Mucosa of descending colon (tissue), 3 donors: ENCODE measurements around the gene CBX8. TPM values are rescaled to one million over a fixed set of nuclear protein-coding genes. Genes with fewer than 3 reads are reported as not detected.

Experiments used
- ATAC-seq: fragments of 200-7000 bp; cut with Tn5 transposase; one replicate; pipeline ENCODE4 v1.9.1; 2020; ENCODE audit warnings: mild to moderate bottlenecking, moderate library complexity
- DNase-seq, 3 donors: peaks; one replicate each; pipeline ENCODE4 v3.0.0-alpha.2; 2020
- H3K36me3 ChIP-seq: fragments of 200-600 bp; one replicate; pipeline ENCODE4 v1.8.0; 2021; ENCODE audit warnings: low read depth, mild to moderate bottlenecking
- H3K4me1 ChIP-seq: fragments of 200-600 bp; one replicate; pipeline ENCODE4 v1.8.0; 2021; ENCODE audit warnings: low read depth, mild to moderate bottlenecking
- H3K4me3 ChIP-seq: fragments of 200-600 bp; one replicate; pipeline ENCODE4 v1.8.0; 2021; ENCODE audit warnings: mild to moderate bottlenecking
- H3K9me3 ChIP-seq: fragments of 200-600 bp; one replicate; pipeline ENCODE4 v1.8.0; 2021; ENCODE audit warnings: mild to moderate bottlenecking
- CTCF ChIP-seq: fragments of 200-600 bp; IDR thresholded peaks from one replicate; pipeline ENCODE4 v1.8.0; 2022; ENCODE audit warnings: antibody characterized with exemption, mild to moderate bottlenecking
- intact Hi-C, 2 donors: fragments of 100-400 bp; cut with DNase I in 1 of 2; cut with micrococcal nuclease in 1 of 2; formaldehyde crosslinking; loops; one replicate each; pipeline versions ENCODE4 v1.11.0 to v1.11.1; 2022; cut with DNase I, micrococcal nuclease
- total RNA-seq, 3 donors: library from RNA; stranded (reverse); fragmentation: NEBNext Ultra II Directional in 2 of 3; extraction: Animal tissue kit (Norgen Biotek cat#: 25700) in 2 of 3; gene quantifications; one replicate each; pipeline versions ENCODE4 v1.2.1 to v1.2.4, GENCODE V29; 2021 to 2023
- donor health status: DM: no; HTN: no; CAD: no; lungs with moderate emphysema.
- donor health status: DM: no; HTN: no; CAD: no.
- donor health status: DM: no; HTN: yes; CAD: no.

The CBX8 gene
- total RNA-seq, 3 donors from 2014 or later, result 3.4 to 4.7 (median 4.0) TPM

DNA sequence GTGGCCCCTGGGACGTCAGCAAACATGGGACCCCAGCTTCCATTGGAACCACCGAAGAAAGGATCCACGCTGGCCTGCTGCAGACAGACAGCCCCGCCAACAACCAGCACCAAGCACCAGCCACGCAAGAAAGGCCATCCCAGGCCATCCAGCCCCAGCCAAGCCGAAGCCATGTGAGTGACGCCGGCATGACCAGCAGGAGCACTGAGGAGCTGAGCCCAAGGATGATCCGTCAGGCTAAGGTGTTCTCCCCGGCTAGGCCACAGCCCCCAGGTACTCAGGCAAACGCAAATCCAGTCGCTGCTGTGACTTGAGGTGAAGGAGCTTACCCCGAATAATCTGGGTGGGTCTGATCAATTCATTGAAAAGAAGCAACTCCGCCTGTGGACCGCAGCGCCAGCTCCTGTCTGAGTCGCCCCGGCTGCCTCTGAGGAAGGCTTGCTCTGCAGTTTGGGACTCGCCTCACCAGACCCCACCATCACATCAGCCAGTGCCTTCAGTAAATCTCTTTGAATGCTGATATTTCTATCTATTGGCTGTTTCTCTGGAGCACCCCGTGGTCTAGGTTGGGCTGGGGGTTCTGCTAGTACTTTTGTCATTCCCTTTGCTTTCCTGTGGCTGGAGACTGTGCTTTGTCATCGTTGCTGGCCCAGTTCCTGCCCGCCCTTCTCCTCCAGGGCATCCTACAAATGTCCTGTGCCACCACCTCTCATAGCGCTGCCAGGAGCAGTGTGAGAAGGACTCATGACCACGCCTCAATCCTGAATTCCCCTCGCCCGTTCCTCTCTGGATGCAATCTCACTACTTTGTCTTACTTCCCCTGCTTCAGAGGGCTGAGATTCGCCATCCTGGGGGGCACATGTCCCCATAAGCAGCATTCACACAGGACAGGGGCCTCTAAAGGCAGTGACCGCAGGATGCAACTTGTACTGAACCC lies 27.0 kb downstream of the CBX8 start:
- H3K4me3 ChIP-seq, result no peak overlapping the region
- no peak for ATAC-seq
- H3K9me3 ChIP-seq, result no peaks in the 10 kb centered on the region
- H3K4me1 ChIP-seq, result no peaks in the 10 kb centered on the region
- intact Hi-C loops, result no loop called here
- no peak for DNase-seq
- no peak for TF ChIP-seq CTCF
- H3K36me3 ChIP-seq, result no peaks in the 10 kb centered on the region

GRCh38 chr17:79765708-79766107 lies 31.2 kb downstream of the CBX8 start:
- DNase-seq (no peak), ATAC-seq (no peak)
- no peak for TF ChIP-seq CTCF
- Histone ChIP-seq H3K36me3 (no peaks in the 10 kb centered on the region), H3K4me3 (no peak overlapping the region), H3K9me3 (no peaks in the 10 kb centered on the region), H3K4me1 (no peaks in the 10 kb centered on the region)
- intact Hi-C loops, result no loop called here

- DNase-seq, result no peak
- TF ChIP-seq CTCF, result no peak
- no peak overlapping the region for H3K4me3 ChIP-seq
- no peaks in the 10 kb centered on the region for H3K4me1 ChIP-seq
- no peak for ATAC-seq
- intact Hi-C loops, result no loop called here
- no peaks in the 10 kb centered on the region for H3K9me3 ChIP-seq
- H3K36me3 ChIP-seq, result no peaks in the 10 kb centered on the region
Observed at GRCh38 chr17:79761894-79762589, 34.8 kb downstream of the CBX8 start.

DNA sequence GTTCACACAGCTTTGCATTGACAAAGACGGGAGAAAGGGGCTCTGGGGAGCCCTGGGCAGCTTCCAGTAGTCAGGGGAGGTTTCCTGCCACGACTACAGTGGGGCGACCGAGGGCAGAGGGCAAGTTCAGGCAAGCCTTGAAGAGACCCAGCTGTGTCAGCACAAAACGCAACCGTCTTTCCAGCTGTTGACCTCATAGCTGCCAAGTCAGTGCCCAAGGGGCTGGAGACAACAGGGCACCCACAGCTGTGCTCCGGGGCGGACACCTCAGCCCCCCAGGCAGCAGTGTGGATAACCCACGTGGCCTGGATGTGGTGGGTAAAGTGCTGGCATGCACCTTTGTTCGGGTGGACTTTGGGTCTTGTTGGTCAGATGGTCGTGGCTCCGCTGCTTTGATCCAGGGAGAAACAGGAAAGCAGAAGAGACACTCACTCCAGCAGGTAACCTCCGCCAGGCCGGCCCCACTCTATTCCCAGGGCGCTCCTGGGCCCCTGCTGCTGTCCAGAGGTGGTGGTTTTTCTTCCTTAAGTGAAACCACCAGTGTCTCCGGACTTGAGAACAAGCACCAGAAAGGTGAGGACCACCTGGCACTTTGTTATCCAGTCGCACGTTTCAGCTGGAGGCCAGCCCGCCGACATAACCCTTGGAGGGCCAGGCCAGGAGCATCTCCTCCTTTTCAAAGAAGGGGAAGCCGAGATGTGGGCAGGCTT lies 36.5 kb downstream of the CBX8 start:
- no peaks in the 10 kb centered on the region for H3K36me3 ChIP-seq
- DNase-seq (no peak), ATAC-seq (no peak)
- H3K4me3 ChIP-seq, result no peak overlapping the region
- H3K4me1 ChIP-seq, result no peaks in the 10 kb centered on the region
- TF ChIP-seq CTCF, result no peak
- intact Hi-C loops, result no loop called here
- H3K9me3 ChIP-seq, result no peaks in the 10 kb centered on the region

GRCh38 chr17:79758271-79758670 lies 38.6 kb downstream of the CBX8 start:
- Histone ChIP-seq H3K4me3 (no peak overlapping the region), H3K9me3 (no peaks in the 10 kb centered on the region), H3K4me1 (no peaks in the 10 kb centered on the region), H3K36me3 (no peaks in the 10 kb centered on the region)
- DNase-seq (no peak), ATAC-seq (no peak)
- no peak for TF ChIP-seq CTCF
- intact Hi-C loops, result no loop called here
